Activated T-cell treated with anti-CD3 and anti-CD28 coated beads, Interleukin-2, amount 50 U/mL, for 4 hours (primary cell): ENCODE data around the gene TSPAN4. TPM values are rescaled to one million over a fixed set of nuclear protein-coding genes. Genes with fewer than 3 reads are reported as not detected.

Source experiments
- ATAC-seq, 2 donors: fragments of 200-7000 bp; cut with Tn5 transposase; one replicate each; pipeline ENCODE4 v1.10.0; 2021
- DNase-seq: peaks from one replicate; pipeline ENCODE4 v3.0.0-alpha.2; 2020
- H3K27me3 Mint-ChIP-seq: one replicate; pipeline ENCODE4 v1.8.0; 2021; ENCODE audit warnings: low read depth, mixed read lengths
- H3K36me3 Mint-ChIP-seq: one replicate; pipeline ENCODE4 v1.8.0; 2022; ENCODE audit warnings: mixed read lengths; ENCODE audit not compliant: insufficient read depth
- H3K4me1 Mint-ChIP-seq: one replicate; pipeline ENCODE4 v1.8.0; 2021; ENCODE audit warnings: low read depth, mixed read lengths
- H3K4me3 Mint-ChIP-seq: one replicate; pipeline ENCODE4 v1.8.0; 2021; ENCODE audit warnings: mild to moderate bottlenecking, moderate library complexity, mixed read lengths
- H3K9me3 Mint-ChIP-seq: one replicate; pipeline ENCODE4 v1.8.0; 2021; ENCODE audit warnings: mixed read lengths
- total RNA-seq, 3 donors: library from RNA; stranded (reverse); gene quantifications; one replicate each; pipeline ENCODE4 v1.2.1, GENCODE V29; 2021

TSPAN4 gene
- total RNA-seq, 3 donors from 2014 or later = 4.6 to 6.0 (median 5.7) TPM

DNA sequence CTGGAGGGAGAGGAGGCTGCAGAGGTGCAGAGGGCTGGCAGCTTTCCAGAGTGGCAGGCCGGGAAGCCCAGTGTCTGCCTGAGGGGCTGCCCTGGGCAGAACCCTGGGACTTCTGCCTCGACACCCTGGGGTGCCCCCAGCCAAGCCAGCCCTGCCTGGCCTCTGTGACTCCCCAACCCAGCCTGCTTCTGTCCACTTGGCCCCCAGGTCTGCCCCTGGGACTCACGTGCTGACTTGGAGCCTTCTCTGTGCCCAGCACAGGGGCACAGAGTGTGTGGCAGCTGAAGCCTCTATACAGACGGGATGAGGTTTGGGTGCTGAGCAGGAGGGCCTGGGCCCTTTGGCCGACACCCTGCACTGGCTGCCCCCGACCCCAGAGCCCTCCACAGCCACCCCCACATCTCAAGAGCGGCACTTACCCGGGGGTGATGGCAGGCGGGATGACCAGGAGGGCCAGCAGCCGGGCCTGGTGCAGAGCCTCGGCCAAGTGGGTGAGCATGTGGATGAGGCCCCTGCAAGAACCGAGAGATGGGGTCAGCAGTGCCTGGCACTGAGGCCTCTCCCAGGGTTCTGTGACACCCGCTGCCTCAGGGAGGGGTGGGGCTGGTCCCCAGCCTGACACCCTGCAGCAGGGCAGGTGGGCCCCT lies 50.5 kb downstream of the TSPAN4 start:
- no peak for DNase-seq
- Mint-ChIP-seq H3K4me3 (no peak overlapping the region), H3K27me3 (no peaks in the 10 kb centered on the region), H3K4me1 (no peaks in the 10 kb centered on the region), H3K9me3 (no peaks in the 10 kb centered on the region), H3K36me3 (no peaks in the 10 kb centered on the region)
- no peak for ATAC-seq

DNA sequence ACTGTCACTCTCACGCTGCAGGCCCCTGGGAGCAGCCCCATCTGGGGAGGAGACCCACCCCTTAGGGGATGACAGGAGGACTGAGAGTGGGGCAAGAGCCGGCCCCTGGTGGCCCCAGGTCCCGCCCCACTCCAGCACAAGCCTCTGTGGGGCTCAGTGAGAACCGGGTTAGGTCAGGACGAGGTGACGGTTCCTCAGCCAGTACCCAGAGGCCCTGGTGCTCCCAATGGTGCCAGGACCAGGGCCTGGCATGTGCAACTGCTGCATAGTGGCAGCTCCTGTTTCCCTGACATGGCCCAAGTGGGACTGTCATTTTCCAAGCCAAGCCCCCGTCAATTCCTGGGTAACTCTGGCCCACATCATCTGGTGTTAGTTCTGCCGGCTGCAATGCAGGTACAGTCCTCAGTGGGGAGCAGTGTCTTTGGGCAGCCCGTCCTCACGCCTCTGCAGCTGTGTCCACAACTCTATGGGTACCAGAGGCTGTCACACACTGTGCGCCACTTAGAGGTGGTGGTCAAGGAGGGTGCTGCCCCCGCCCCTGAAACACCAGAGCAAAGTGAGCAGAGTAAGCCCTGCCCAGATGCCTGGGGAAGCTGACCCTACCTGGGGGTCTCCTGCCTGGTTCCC lies 52.0 kb downstream of the TSPAN4 start:
- no peak for ATAC-seq
- H3K9me3 Mint-ChIP-seq = no peaks in the 10 kb centered on the region
- H3K4me1 Mint-ChIP-seq = no peaks in the 10 kb centered on the region
- no peaks in the 10 kb centered on the region for H3K36me3 Mint-ChIP-seq
- H3K4me3 Mint-ChIP-seq = no peak overlapping the region
- H3K27me3 Mint-ChIP-seq = no peaks in the 10 kb centered on the region
- no peak for DNase-seq

DNA sequence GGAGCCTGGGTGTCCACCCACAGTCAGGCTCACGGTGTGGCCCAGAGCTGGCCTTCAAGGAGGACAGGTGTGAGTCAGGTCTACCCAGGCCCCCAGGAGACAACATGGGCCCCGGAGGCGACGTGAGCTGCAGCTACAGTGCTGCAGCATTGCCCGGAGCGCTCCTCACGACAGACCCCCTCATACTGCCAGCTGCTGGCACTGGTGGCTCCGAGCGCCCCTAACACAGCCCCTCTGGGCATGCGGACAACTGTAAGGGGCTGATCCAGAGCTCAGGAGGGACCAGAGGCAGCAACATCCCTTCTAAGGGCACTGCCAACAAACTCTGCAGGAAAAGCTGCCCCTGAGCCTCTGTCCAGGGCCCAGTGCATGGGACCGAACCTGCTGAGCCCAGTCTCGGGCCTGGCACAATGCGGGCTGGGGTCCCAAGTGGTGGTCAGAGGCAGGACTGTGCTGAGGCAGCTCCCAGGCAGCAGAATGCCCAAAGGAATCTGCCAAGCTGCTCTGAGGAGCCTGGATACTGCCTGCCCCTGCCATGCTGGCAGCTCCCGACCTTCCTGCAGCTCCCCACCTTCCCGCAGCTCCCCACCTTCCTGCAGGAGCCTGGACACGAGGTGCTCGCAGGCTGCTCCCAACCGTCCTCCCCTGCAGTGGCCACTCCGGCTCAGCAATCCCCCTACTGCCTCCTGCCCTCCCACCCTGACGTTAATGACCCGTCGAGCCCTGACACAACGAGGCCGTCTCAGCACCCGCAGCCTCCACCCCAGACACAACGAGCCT lies 52.9 kb downstream of the TSPAN4 start:
- peaks cover 3% of the 10 kb centered on the region for H3K36me3 Mint-ChIP-seq
- no peaks in the 10 kb centered on the region for H3K4me1 Mint-ChIP-seq
- no peak for DNase-seq
- no peak for ATAC-seq
- no peaks in the 10 kb centered on the region for H3K9me3 Mint-ChIP-seq
- H3K4me3 Mint-ChIP-seq = no peak overlapping the region
- no peaks in the 10 kb centered on the region for H3K27me3 Mint-ChIP-seq

DNA sequence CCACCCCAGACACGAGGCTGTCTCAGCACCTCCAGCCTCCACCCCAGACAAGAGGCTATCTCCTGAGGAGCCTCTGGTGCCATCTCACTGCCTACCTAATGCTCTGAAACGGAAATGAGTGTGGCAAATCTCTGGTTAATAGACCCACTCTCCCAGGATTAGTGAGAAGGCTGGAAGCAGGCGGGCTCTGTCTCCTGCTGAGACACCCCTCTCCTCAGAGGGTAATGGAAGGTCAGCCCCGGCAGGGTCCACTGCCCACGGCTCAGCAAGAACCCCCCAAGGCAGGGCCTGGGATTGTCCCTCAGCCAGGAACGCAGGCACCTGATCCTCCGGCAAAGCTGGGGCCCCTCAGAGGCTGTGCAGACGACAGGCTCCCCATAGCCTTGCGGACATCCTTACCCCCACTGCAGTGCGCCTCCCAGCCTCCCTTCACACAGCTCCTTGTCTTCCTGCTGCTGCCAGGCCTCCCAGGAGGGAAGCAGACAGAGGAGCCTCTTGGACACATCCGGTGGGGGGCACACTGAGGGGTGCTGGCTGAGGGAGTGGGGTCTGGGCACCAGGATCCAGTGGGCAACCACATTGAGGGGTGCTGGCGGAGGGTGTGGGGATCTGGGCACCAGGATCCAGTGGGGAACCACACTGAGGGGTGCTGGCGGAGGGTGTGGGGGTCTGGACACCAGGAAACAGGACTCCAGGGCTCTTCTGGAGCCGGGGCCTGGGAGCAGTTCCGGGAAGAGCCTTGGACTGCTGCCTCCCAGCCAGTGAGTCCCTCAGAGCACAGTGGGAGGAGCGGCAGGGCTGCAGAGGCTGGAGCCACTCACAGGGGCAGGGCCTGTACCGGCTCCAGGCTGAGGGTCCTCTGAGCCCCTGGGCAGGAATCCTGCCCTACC lies 54.8 kb downstream of the TSPAN4 start:
- ATAC-seq (no peak), DNase-seq (no peak)

DNA sequence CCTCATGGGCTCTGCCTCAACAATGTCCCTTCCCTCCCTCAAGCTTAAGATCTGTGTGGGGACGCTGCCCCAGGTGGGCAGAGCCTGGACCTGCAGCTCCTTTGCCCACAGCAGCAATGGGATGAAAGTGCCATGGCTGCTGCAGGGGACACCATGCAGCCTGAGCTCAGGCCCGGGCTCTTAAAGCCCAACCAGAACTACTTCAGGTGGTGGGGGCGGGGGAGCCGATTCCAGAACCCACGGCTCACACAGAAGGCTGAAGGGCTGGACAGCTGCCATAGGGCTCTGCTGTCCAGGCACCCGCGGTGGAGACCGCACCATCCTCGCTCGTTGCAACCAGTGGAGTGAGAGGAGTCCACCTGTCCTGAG lies 55.5 kb downstream of the TSPAN4 start:
- no peaks in the 10 kb centered on the region for H3K9me3 Mint-ChIP-seq
- no peak for DNase-seq
- peak in 1 of 2 donors; percentile 34 for ATAC-seq
- no peaks in the 10 kb centered on the region for H3K27me3 Mint-ChIP-seq
- peaks cover 26% of the 10 kb centered on the region for H3K36me3 Mint-ChIP-seq
- peaks cover 4% of the 10 kb centered on the region for H3K4me1 Mint-ChIP-seq
- no peak overlapping the region for H3K4me3 Mint-ChIP-seq

More for the DNA sequence above, 54.8 kb downstream of the TSPAN4 start:
- Mint-ChIP-seq H3K27me3 (no peaks in the 10 kb centered on the region), H3K9me3 (no peaks in the 10 kb centered on the region), H3K36me3 (peaks cover 20% of the 10 kb centered on the region), H3K4me1 (peaks cover 4% of the 10 kb centered on the region), H3K4me3 (no peak overlapping the region)

DNA sequence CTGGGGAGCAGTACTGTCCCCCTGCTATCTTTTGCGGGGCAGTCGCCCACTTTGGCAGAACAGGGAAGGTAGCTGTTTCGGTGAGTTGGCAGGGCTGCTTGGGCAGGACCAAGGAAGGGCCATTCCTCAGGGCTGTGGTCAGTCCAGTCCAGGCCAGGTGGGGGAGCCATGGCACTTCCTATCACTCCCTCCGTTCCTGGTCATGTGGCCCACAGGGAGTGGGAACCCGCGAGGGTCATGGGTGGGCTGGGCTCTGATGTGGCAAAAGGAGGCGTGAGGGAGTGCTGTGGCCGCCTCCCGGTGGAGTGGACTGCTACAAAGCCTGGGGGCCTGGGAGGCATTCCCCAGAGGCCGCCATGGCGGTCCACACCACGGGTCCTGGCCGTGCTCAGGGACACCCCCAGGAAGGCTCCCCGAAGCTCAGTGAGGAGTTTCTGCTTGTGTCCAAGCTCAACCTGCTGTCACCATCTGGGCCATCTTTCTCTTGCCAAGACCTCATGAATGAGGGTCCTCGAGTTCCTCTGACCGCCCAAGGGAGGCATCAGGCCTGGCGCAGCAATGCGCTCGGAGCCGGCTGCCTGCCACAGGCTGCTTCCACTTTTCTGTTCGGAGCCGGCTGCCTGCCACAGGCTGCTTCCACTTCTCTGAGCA lies 56.0 kb downstream of the TSPAN4 start:
- H3K36me3 Mint-ChIP-seq = peaks cover 26% of the 10 kb centered on the region
- no peak overlapping the region for H3K4me3 Mint-ChIP-seq

DNA sequence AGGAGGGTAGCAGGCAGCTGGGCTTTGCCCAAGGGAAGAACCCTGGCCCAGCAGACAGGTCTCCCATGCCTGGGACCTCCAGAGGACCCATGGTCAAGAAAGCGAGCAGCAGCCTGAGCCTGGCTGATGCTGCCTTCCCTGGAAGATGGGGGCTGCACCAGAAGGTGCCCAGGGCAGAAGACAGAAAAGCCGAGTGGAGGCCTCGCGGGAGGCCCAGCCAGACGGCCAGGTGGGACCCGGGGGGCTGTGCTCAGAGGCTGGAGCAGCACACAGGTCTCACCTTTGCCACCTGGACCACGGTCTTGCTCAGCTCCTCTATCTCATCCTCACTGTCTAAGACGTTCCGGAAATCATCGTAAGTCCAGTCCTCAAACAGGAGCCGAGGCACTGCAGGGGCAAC lies 57.1 kb downstream of the TSPAN4 start:
- DNase-seq (no peak), ATAC-seq (no peak)
- Mint-ChIP-seq H3K9me3 (no peaks in the 10 kb centered on the region), H3K4me1 (peaks cover 4% of the 10 kb centered on the region), H3K27me3 (no peaks in the 10 kb centered on the region), H3K4me3 (no peak overlapping the region), H3K36me3 (peaks cover 32% of the 10 kb centered on the region)

More for the DNA sequence above, 56.0 kb downstream of the TSPAN4 start:
- ATAC-seq = no peak
- DNase-seq = no peak
- peaks cover 4% of the 10 kb centered on the region for H3K4me1 Mint-ChIP-seq
- no peaks in the 10 kb centered on the region for H3K27me3 Mint-ChIP-seq
- no peaks in the 10 kb centered on the region for H3K9me3 Mint-ChIP-seq

DNA sequence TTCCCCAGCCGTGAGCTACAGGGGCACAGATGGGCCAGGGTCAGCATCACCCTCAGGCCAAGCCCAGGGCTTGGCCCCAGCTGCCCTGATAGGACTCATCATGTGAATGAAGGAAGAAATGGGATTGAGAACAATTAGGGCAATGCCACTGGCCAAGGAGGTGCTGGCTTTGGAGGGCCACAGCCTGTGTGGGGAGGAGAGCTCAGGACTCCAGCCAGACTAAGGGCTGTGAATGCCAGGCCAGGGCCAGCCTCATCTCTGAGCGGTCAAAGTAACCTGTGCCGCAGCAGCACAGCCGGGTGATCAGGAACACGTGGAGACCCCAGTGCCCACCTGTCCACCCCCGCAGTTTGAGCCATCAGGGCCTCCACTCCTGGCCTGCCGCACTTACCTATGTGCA lies 57.9 kb downstream of the TSPAN4 start:
- H3K27me3 Mint-ChIP-seq = no peaks in the 10 kb centered on the region
- peaks cover 4% of the 10 kb centered on the region for H3K4me1 Mint-ChIP-seq
- ATAC-seq (no peak), DNase-seq (no peak)
- no peaks in the 10 kb centered on the region for H3K9me3 Mint-ChIP-seq
- no peak overlapping the region for H3K4me3 Mint-ChIP-seq
- peaks cover 32% of the 10 kb centered on the region for H3K36me3 Mint-ChIP-seq

DNA sequence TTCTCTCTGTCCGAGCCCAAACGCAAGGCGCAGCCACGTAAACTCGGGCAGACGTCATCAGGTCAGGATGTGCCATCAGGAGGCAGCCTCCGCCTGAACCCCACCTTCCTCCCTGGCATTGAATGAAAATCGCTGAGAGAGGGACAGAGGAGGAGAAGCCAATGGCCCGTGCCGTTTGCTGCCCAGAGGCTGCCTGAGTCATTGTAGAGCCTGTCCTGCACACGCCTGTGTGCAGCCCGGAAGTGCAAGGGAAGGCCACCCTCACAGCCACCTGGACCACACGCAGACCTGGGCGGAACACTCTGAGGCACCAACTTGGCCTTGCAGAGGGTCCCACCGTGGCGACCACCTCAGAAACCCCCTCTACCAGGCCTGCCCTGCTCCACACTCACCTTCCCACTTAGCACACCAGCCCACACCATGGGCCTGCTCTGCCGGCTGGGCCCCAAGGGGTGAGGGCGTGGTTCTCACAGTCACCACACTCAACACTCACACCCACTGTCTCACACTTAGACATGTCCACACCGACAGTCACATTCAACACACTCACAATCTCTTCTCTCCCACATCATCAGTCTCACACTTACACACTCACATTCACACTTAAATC lies 58.9 kb downstream of the TSPAN4 start:
- H3K27me3 Mint-ChIP-seq = no peaks in the 10 kb centered on the region
- H3K4me1 Mint-ChIP-seq = peaks cover 4% of the 10 kb centered on the region
- DNase-seq (no peak), ATAC-seq (no peak)
- H3K36me3 Mint-ChIP-seq = peaks cover 34% of the 10 kb centered on the region
- no peak overlapping the region for H3K4me3 Mint-ChIP-seq
- no peaks in the 10 kb centered on the region for H3K9me3 Mint-ChIP-seq

DNA sequence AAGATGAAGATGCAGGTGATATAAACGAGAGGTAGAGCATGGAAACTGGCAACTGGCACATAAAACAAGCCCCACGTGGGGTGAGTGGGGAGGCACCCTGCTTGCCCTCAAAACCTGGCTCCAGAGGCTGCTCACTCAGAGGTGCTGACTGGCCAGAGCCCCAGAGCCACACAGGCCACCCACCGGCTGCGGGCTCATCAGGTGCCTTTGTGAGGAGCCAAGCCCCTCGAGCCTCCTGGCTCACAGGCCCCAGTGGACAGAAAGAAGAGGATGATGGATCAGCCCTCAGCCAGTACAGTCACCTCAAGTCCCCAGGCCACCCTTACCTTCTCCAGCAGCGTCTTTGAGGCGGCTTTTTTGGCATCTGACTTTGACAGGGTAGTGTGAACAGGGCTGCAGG lies 61.7 kb downstream of the TSPAN4 start:
- H3K9me3 Mint-ChIP-seq = no peaks in the 10 kb centered on the region
- peaks cover 34% of the 10 kb centered on the region for H3K36me3 Mint-ChIP-seq
- peaks cover 13% of the 10 kb centered on the region for H3K4me1 Mint-ChIP-seq
- H3K4me3 Mint-ChIP-seq = no peak overlapping the region
- ATAC-seq (no peak), DNase-seq (no peak)
- no peaks in the 10 kb centered on the region for H3K27me3 Mint-ChIP-seq

DNA sequence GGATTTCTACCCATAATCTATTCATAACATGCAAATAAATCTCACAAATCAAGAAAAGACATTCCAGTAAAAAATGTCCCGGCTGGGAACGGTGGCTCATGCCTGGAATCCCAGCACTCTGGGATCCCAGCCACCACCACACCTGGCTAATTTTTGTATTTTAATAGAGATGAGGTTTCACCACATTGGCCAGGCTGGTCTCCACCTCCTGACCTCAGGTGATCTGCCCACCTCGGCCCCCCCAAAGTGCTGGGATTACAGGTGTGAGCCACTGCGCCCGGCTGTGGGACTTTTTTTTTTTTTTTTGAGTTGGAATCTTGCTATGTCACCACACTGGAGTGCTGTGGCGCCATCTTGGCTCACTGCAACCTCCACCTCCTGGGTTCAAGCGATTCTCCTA lies 63.3 kb downstream of the TSPAN4 start:
- Mint-ChIP-seq H3K4me3 (no peak overlapping the region), H3K27me3 (no peaks in the 10 kb centered on the region), H3K36me3 (peaks cover 27% of the 10 kb centered on the region), H3K4me1 (peaks cover 16% of the 10 kb centered on the region), H3K9me3 (no peaks in the 10 kb centered on the region)
- DNase-seq (no peak), ATAC-seq (no peak)

DNA sequence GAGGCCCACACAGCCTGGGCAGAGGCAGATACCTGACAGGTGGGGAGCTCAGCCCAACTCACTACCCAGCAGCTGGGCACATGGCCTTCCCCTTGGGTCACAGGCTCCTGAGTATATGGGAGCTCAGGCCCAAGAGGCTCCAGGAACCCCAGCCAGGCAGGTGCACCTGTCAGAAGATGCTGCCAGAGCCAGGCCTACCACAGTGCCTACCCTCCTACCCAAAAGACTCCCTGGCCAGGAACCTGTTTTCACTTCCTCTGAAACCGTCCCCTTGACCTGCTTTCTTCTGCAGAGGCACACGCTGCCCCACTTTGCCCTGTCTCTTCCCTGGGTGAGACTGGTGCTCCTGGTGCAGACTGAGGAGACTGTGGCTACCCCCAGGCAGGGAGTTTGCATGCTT lies 65.0 kb downstream of the TSPAN4 start:
- no peak for DNase-seq
- ATAC-seq = no peak
- no peaks in the 10 kb centered on the region for H3K9me3 Mint-ChIP-seq
- peak overlapping the region; percentile 40 for H3K4me3 Mint-ChIP-seq
- no peaks in the 10 kb centered on the region for H3K27me3 Mint-ChIP-seq
- peaks cover 18% of the 10 kb centered on the region for H3K4me1 Mint-ChIP-seq
- peaks cover 12% of the 10 kb centered on the region for H3K36me3 Mint-ChIP-seq

DNA sequence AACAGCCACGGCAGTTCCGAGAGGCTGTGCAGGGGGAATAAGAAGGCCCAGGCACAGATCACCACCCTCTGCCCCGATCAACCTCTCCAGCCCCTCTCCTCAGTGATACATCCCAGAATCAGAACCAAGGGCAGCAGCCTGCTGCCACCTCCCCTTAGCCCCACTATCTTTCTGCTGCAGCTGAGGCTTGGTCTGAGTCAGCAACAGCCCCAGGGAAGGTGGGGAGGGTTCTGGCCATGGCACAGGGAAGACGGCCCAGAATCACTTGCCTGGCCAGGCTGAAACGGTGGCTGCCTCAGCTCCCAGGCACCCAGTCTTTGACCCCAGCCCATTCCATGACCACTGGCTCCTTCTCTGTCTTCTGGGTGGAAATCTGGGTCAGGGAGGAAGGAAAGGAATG lies 65.6 kb downstream of the TSPAN4 start:
- ATAC-seq = no peak
- no peaks in the 10 kb centered on the region for H3K27me3 Mint-ChIP-seq
- H3K9me3 Mint-ChIP-seq = no peaks in the 10 kb centered on the region
- H3K4me1 Mint-ChIP-seq = peaks cover 18% of the 10 kb centered on the region
- peaks cover 8% of the 10 kb centered on the region for H3K36me3 Mint-ChIP-seq
- H3K4me3 Mint-ChIP-seq = peak overlapping the region; percentile 40
- DNase-seq = no peak
